ENCODE measurements around the gene ATXN3.

DNA sequence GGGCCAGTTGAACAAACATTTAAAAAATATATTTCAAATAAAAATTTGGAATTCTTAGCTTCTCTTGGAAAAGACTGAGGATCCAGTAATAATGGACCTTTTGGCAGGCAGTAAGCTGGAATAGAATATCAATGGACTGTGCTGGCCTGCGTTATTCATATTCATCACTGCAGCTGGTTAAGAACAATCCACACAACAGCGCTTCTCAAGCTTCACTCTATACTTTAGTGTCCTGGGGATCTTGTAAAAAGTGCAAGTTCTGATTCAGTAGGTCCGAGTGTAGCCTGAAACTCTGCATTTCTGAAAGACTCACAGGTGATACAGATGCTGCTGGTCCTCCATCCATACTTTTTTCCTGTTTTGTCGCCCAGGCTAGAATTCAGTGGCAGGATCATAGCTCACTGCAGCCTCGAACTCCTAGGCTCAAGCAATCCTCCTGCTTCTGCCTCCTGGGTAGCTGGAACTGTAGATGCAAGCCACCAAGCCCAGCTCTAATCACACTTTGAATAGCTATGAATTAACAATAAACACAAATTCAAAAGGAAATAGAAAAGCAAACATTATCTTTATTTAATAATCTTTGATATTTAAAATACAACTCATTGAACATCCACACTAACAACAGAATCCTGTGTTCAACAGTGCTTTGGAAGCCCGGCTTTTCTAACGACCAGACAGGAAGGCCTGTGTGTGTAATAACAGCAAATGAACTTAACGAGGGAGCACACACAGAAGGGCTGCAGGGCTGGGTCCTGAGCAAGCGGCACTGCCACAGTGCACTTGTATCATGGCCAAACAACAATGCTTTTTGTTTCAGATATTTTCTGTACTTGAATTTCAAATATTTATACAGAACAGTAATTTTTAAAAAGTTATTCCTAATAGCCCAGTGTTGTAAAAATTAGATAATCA lies 48.1 kb downstream of the ATXN3 start:
- TF ChIP-seq CTCF (IDR thresholded peaks at IDR 0.05; ENCODE audit: insufficient read depth, low read depth, low read length) = no peak
- TF ChIP-seq EZH2 (IDR thresholded peaks at IDR 0.05; ENCODE audit: insufficient read depth, low read length) = no peak
